ENCODE data around the gene CRAMP1. TPM values are rescaled to one million over a fixed set of nuclear protein-coding genes. Genes with fewer than 3 reads are reported as not detected.

The CRAMP1 gene
- total and polyA plus RNA-seq, 2 experiments from 2014 or later, result 2.2 to 6.3 TPM

- TF ChIP-seq EZH2phosphoT487 (IDR thresholded peaks at IDR 0.05; ENCODE audit: insufficient read depth, low read depth) (no peak), EZH2 (IDR thresholded peaks at IDR 0.05; ENCODE audit: insufficient read depth, poor library complexity, severe bottlenecking) (no peak)
- in situ Hi-C loops (cut with MboI), result no loop called here
- peaks cover 17% of the 10 kb centered on the region for H3K4me1 ChIP-seq (ENCODE audit: insufficient read depth)
- H3K79me2 ChIP-seq (ENCODE audit: insufficient read depth), result peaks cover 64% of the 10 kb centered on the region
- H3K4me3 ChIP-seq, result peak overlapping the region; percentile 87
- peaks cover 18% of the 10 kb centered on the region; the same call in 1 of the 2 replicates for H3F3A ChIP-seq (ENCODE audit: insufficient read depth)
- H4K20me1 ChIP-seq (ENCODE audit: insufficient read depth), result no peaks in the 10 kb centered on the region
- peak overlapping the region; percentile 64 for H3K27ac ChIP-seq
- H2AFZ ChIP-seq, result peak overlapping the region; percentile 31; the same call in 1 of the 2 replicates
- H3K36me3 ChIP-seq (ENCODE audit: low read depth), result no peaks in the 10 kb centered on the region
- no peaks in the 10 kb centered on the region for H3K27me3 ChIP-seq (replicated peaks; ENCODE audit: insufficient read depth)
- peak; percentile 51 for DNase-seq
- H3K9ac ChIP-seq, result peak overlapping the region; percentile 84
- H3K9me3 ChIP-seq (ENCODE audit: low read depth), result no peaks in the 10 kb centered on the region
- WGBS, 2 experiments (ENCODE audit: low coverage in 1 of 2, low lambda C conversion rate in 2 of 2, missing lambda C conversion rate in 2 of 2), result 0 to 2% methylated on average over 20 of the region's 20 CpGs
- no peaks in the 10 kb centered on the region for H3K9me2 ChIP-seq (ENCODE audit: insufficient read depth)
- peak overlapping the region; percentile 98 for H3K4me2 ChIP-seq (ENCODE audit: unreplicated experiment)
Measured at GRCh38 chr16:1613211-1613622, 1.1 kb downstream of the CRAMP1 start.

- peaks cover 66% of the 10 kb centered on the region for H3K79me2 ChIP-seq (ENCODE audit: insufficient read depth)
- H3K27ac ChIP-seq, result peak overlapping the region; percentile 64
- 1% methylated on average over 19 to 45 of the region's 72 CpGs for WGBS, 2 experiments (ENCODE audit: low coverage in 1 of 2, low lambda C conversion rate in 2 of 2, missing lambda C conversion rate in 2 of 2)
- peaks cover 17% of the 10 kb centered on the region for H3K4me1 ChIP-seq (ENCODE audit: insufficient read depth)
- peak; percentile 68 for DNase-seq
- H2AFZ ChIP-seq, result peak overlapping the region; percentile 31; the same call in 1 of the 2 replicates
- in situ Hi-C loops (cut with MboI), result no loop called here
- no peaks in the 10 kb centered on the region for H3K9me2 ChIP-seq (ENCODE audit: insufficient read depth)
- no peaks in the 10 kb centered on the region for H3K9me3 ChIP-seq (ENCODE audit: low read depth)
- H3K4me3 ChIP-seq, result peak overlapping the region; percentile 87
- TF ChIP-seq EZH2phosphoT487 (IDR thresholded peaks at IDR 0.05; ENCODE audit: insufficient read depth, low read depth), result no peak
- TF ChIP-seq EZH2 (IDR thresholded peaks at IDR 0.05; ENCODE audit: insufficient read depth, poor library complexity, severe bottlenecking), result no peak
- peaks cover 18% of the 10 kb centered on the region; the same call in 1 of the 2 replicates for H3F3A ChIP-seq (ENCODE audit: insufficient read depth)
- H3K9ac ChIP-seq, result peak overlapping the region; percentile 84
- H4K20me1 ChIP-seq (ENCODE audit: insufficient read depth), result 0 out of 2 replicates have a peak, but pooled peaks cover 4% of the 10 kb centered on the region
- no peaks in the 10 kb centered on the region for H3K27me3 ChIP-seq (replicated peaks; ENCODE audit: insufficient read depth)
- peak overlapping the region; percentile 98 for H3K4me2 ChIP-seq (ENCODE audit: unreplicated experiment)
- H3K36me3 ChIP-seq (ENCODE audit: low read depth), result no peaks in the 10 kb centered on the region
Measured at GRCh38 chr16:1613728-1614455, 1.7 kb downstream of the CRAMP1 start.

GRCh38 chr16:1614456-1615102 is 2.4 kb downstream of the CRAMP1 start:
- Histone ChIP-seq H3K9ac (peak overlapping the region; percentile 88), H3F3A (ENCODE audit: insufficient read depth) (peaks cover 13% of the 10 kb centered on the region; the same call in 1 of the 2 replicates), H3K79me2 (ENCODE audit: insufficient read depth) (peaks cover 66% of the 10 kb centered on the region), H3K27me3 (replicated peaks; ENCODE audit: insufficient read depth) (no peaks in the 10 kb centered on the region), H3K4me3 (peak overlapping the region; percentile 77), H3K4me1 (ENCODE audit: insufficient read depth) (peaks cover 17% of the 10 kb centered on the region), H3K4me2 (ENCODE audit: unreplicated experiment) (peak overlapping the region; percentile 91), H4K20me1 (ENCODE audit: insufficient read depth) (0 out of 2 replicates have a peak, but pooled peaks cover 4% of the 10 kb centered on the region), H3K9me3 (ENCODE audit: low read depth) (no peaks in the 10 kb centered on the region), H2AFZ (peak overlapping the region; percentile 70), H3K27ac (peak overlapping the region; percentile 57), H3K36me3 (ENCODE audit: low read depth) (no peaks in the 10 kb centered on the region), H3K9me2 (ENCODE audit: insufficient read depth) (no peaks in the 10 kb centered on the region)
- in situ Hi-C loops (cut with MboI), result no loop called here
- no peak for TF ChIP-seq EZH2 (IDR thresholded peaks at IDR 0.05; ENCODE audit: insufficient read depth, poor library complexity, severe bottlenecking)
- no peak for TF ChIP-seq EZH2phosphoT487 (IDR thresholded peaks at IDR 0.05; ENCODE audit: insufficient read depth, low read depth)
- peak; percentile 84 for DNase-seq
- WGBS, 2 experiments (ENCODE audit: low coverage in 1 of 2, low lambda C conversion rate in 2 of 2, missing lambda C conversion rate in 2 of 2), result 1 to 2% methylated on average over 27 to 80 of the region's 80 CpGs

DNA sequence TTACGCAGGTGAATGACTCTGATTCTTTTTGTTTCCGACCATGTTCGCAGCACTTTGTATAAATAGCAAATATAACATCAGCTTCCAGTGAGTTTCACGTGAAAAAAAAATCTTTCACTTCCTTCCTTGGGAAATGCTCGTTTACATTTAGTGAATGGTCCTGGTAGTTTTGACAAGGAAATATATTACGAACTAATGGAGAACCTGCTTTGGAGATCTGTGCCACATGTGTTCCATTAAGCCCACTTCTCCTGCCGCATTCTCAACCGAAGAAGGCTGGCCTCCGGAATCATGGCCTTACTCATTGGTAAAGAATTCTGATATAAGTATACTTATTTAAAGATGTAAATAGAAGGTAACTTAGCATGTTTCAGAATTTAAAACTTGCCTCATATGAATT is 3.6 kb downstream of the CRAMP1 start:
- Histone ChIP-seq H3K4me1 (ENCODE audit: insufficient read depth) (peaks cover 17% of the 10 kb centered on the region), H3K36me3 (ENCODE audit: low read depth) (no peaks in the 10 kb centered on the region), H3K4me3 (peak overlapping the region; percentile 77), H3K9me3 (ENCODE audit: low read depth) (no peaks in the 10 kb centered on the region), H2AFZ (no peak overlapping the region), H3K9me2 (ENCODE audit: insufficient read depth) (no peaks in the 10 kb centered on the region), H3K27ac (no peak overlapping the region), H3K79me2 (ENCODE audit: insufficient read depth) (peaks cover 78% of the 10 kb centered on the region), H3K4me2 (ENCODE audit: unreplicated experiment) (peak overlapping the region; percentile 91), H3K27me3 (replicated peaks; ENCODE audit: insufficient read depth) (no peaks in the 10 kb centered on the region), H4K20me1 (ENCODE audit: insufficient read depth) (0 out of 2 replicates have a peak, but pooled peaks cover 4% of the 10 kb centered on the region), H3F3A (ENCODE audit: insufficient read depth) (peaks cover 9% of the 10 kb centered on the region; the same call in 1 of the 2 replicates), H3K9ac (peak overlapping the region; percentile 88)
- in situ Hi-C loops (cut with MboI), result no loop called here
- peak; percentile 21 for DNase-seq
- TF ChIP-seq EZH2phosphoT487 (IDR thresholded peaks at IDR 0.05; ENCODE audit: insufficient read depth, low read depth) (no peak), EZH2 (IDR thresholded peaks at IDR 0.05; ENCODE audit: insufficient read depth, poor library complexity, severe bottlenecking) (no peak)
- WGBS, 2 experiments (ENCODE audit: low coverage in 1 of 2, low lambda C conversion rate in 2 of 2, missing lambda C conversion rate in 2 of 2), result 81 to 86% methylated on average over 9 of the region's 9 CpGs

All from GM23248 (cell line).